Stimulated activated naive CD8-positive, alpha-beta T cell treated with anti-CD3 and anti-CD28 coated beads, Interleukin-15, Interleukin-2, amounts not matched to agents 100 U/mL and 50 U/mL, for 24 hours (primary cell): ENCODE results near the gene TEDC2.
"Not testable (repeated sequence)": the region's sequence is repeated elsewhere in the genome, so short reads cannot be mapped to it uniquely, and the experiment has no call there.

Experiments
- ATAC-seq: fragments of 150-1000 bp; cut with Tn5 transposase; one replicate; pipeline ENCODE4 v1.10.0; 2021
- DNase-seq: peaks from one replicate; pipeline ENCODE4 v3.0.0; 2021

TEDC2 gene

GRCh38 chr16:2437032-2437790 is 22.7 kb upstream of the TEDC2 start:
- ATAC-seq, result no peak
- DNase-seq, result no peak

GRCh38 chr16:2438121-2438520 is 21.8 kb upstream of the TEDC2 start:
- ATAC-seq (no peak), DNase-seq (no peak)

- ATAC-seq (no peak), DNase-seq (no peak)
Observed at GRCh38 chr16:2439598-2439997, 20.3 kb upstream of the TEDC2 start.

- not testable (repeated sequence) for ATAC-seq, DNase-seq
Observed at GRCh38 chr16:2441143-2441804, 18.6 kb upstream of the TEDC2 start.

GRCh38 chr16:2443555-2443954 is 16.4 kb upstream of the TEDC2 start:
- no peak for ATAC-seq
- no peak for DNase-seq

- DNase-seq, result no peak
- no peak for ATAC-seq
Observed at GRCh38 chr16:2447920-2448583, 11.9 kb upstream of the TEDC2 start.

GRCh38 chr16:2449118-2449517 is 10.8 kb upstream of the TEDC2 start:
- no peak for ATAC-seq

GRCh38 chr16:2450535-2450934 is 9.4 kb upstream of the TEDC2 start:
- DNase-seq, result no peak
- no peak for ATAC-seq

More at GRCh38 chr16:2449118-2449517, 10.8 kb upstream of the TEDC2 start:
- DNase-seq, result no peak

GRCh38 chr16:2450975-2451381 is 8.9 kb upstream of the TEDC2 start:
- ATAC-seq (no peak), DNase-seq (no peak)

- no peak for ATAC-seq
- DNase-seq, result no peak
Observed at GRCh38 chr16:2451851-2452320, 8.0 kb upstream of the TEDC2 start.

GRCh38 chr16:2452650-2453049 is 7.3 kb upstream of the TEDC2 start:
- DNase-seq (no peak), ATAC-seq (no peak)

- DNase-seq (no peak), ATAC-seq (no peak)
Observed at GRCh38 chr16:2455081-2455845, 4.6 kb upstream of the TEDC2 start.

- DNase-seq (no peak), ATAC-seq (no peak)
Observed at GRCh38 chr16:2456551-2457153, 3.3 kb upstream of the TEDC2 start.

- no peak for DNase-seq
- ATAC-seq, result no peak
Observed at GRCh38 chr16:2457267-2457666, 2.6 kb upstream of the TEDC2 start.

- DNase-seq (no peak), ATAC-seq (no peak)
Observed at GRCh38 chr16:2457946-2458345, 2.0 kb upstream of the TEDC2 start.

- ATAC-seq (no peak), DNase-seq (no peak)
Observed at GRCh38 chr16:2458887-2459646, 842 bp upstream of the TEDC2 start.

GRCh38 chr16:2460391-2460713 is 443 bp downstream of the TEDC2 start:
- DNase-seq (no peak), ATAC-seq (no peak)

GRCh38 chr16:2460916-2461315 is 1.0 kb downstream of the TEDC2 start:
- no peak for ATAC-seq
- DNase-seq, result no peak

- no peak for DNase-seq
- ATAC-seq, result no peak
Observed at GRCh38 chr16:2462031-2462866, 2.3 kb downstream of the TEDC2 start.

GRCh38 chr16:2464333-2464732 is 4.4 kb downstream of the TEDC2 start:
- ATAC-seq (no peak), DNase-seq (no peak)
